RWPE2 (cell line): ENCODE measurements around the gene SLC38A1.

ENCODE experiments used
- ATAC-seq: fragments of 200-7000 bp; cut with Tn5 transposase; 3 replicates; pipeline ENCODE4 v1.9.1; 2021; ENCODE audit warnings: low read depth
- DNase-seq: peaks from one replicate; pipeline ENCODE4 v3.0.0-alpha.2; 2020; ENCODE audit warnings: low spot score
- H3K27ac ChIP-seq: fragments of 450-650 bp; 2 replicates; pipeline ENCODE4 v1.5.1; 2017; ENCODE audit warnings: mild to moderate bottlenecking; ENCODE audit not compliant: poor library complexity, severe bottlenecking
- H3K27me3 ChIP-seq: fragments of 250-450 bp; sonication (Bioruptor Pico); 2 replicates; pipeline ENCODE4 v1.5.1; 2021; ENCODE audit warnings: mild to moderate bottlenecking, moderate library complexity; ENCODE audit not compliant: insufficient read depth, poor library complexity, severe bottlenecking
- H3K36me3 ChIP-seq: fragments of 250-450 bp; sonication (Bioruptor Pico); 2 replicates; pipeline ENCODE4 v1.5.1; 2020; ENCODE audit warnings: low read depth, mild to moderate bottlenecking, moderate library complexity
- H3K4me1 ChIP-seq: fragments of 250-450 bp; sonication (Bioruptor Pico); 2 replicates; pipeline ENCODE4 v1.5.1; 2021; ENCODE audit warnings: mild to moderate bottlenecking, moderate library complexity; ENCODE audit not compliant: insufficient read depth, poor library complexity, severe bottlenecking
- H3K4me3 ChIP-seq: fragments of 250-450 bp; sonication (Bioruptor Pico); 2 replicates; pipeline ENCODE4 v1.5.1; 2021; ENCODE audit warnings: mild to moderate bottlenecking, moderate library complexity; ENCODE audit not compliant: severe bottlenecking
- H3K9me3 ChIP-seq: fragments of 250-450 bp; sonication (Bioruptor Pico); 2 replicates; pipeline ENCODE4 v1.5.1; 2021; ENCODE audit warnings: mild to moderate bottlenecking, moderate library complexity; ENCODE audit not compliant: severe bottlenecking
- CTCF ChIP-seq: fragments of 450-650 bp; IDR thresholded peaks from one replicate; pipeline ENCODE4 v1.5.1; 2017; ENCODE audit warnings: mild to moderate bottlenecking, moderate library complexity; ENCODE audit not compliant: poor library complexity, severe bottlenecking

SLC38A1 gene

DNA sequence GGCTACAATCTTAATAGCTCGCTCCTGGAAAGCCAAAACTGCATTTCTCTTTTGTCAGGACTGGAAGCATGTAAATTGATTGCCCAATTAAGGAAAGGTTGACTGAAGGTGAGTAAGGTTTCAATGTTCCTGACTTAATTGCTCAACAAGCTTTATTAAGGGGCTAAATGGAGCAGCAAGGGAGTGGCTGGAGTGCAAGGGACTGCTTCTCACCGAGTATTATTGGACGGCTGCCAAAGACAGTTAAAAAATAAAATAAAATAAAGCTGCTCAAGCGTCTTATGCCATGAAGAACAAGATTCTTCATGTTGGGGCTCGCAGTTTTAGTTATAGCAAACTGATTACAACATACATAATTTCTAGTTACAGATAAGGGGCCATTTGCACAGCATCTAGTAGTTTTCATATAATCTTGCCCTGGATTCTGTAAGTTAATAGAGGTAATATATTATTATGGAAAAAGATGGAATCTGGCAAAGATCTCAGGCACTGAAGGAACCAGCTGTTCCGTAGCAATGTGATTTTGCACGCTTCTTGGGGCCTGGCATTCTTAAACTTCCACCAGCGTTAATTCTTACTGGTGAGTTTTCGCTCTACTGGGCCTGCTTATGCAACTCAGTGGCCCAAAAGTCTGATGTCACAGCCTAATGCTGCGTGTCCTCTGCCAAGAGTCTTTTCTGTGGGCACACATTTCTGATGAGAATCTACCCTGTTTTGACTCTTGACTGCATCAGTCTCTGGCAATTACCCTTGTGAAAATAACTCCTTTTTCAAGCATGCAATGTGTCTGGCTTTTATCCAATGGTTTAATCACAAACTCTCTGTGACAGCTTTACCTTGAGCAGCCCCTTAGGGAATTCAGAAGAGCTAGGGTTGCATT lies 108.5 kb downstream of the SLC38A1 start:
- ATAC-seq (peak; percentile 76), DNase-seq (peak; percentile 76)
- Histone ChIP-seq H3K9me3 (peaks cover 2% of the 10 kb centered on the region), H3K4me3 (no peak overlapping the region), H3K27me3 (no peaks in the 10 kb centered on the region), H3K36me3 (no peaks in the 10 kb centered on the region), H3K4me1 (peaks cover 58% of the 10 kb centered on the region), H3K27ac (peak overlapping the region; percentile 91)
- TF ChIP-seq CTCF: no peak

DNA sequence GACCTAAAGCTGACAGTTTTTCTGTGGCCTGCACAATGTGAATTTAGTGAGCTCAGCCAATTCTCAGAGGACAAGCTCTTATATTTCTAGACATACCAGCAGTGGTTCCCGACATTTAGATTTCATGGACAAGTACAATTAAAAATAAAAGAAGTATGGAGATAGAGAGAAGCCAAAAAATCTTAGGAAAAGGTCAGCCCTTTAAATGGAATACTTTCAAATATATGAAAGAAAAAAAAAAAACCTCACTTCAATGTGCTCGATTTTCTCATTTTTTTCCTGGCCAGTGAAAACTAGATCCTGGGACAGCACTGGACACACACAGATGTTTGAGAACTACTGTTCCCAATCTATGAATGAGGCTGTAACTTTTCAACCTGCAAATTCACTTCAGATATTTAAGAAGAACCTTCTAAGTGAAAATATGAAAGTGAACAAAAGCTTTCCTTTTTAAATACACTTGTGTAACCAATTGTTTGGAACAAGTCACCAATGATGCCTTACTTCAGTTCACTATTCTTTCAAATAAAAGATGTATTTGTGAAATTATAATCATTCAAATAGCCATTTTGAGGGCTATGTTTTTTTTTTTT lies 109.4 kb downstream of the SLC38A1 start:
- Histone ChIP-seq H3K4me3 (no peak overlapping the region), H3K27ac (peak overlapping the region; percentile 91), H3K4me1 (peaks cover 57% of the 10 kb centered on the region), H3K9me3 (peaks cover 2% of the 10 kb centered on the region), H3K36me3 (no peaks in the 10 kb centered on the region), H3K27me3 (no peaks in the 10 kb centered on the region)
- DNase-seq (no peak), ATAC-seq (no peak)
- no peak for TF ChIP-seq CTCF

GRCh38 chr12:46158501-46158900 lies 110.3 kb downstream of the SLC38A1 start:
- Histone ChIP-seq H3K36me3 (no peaks in the 10 kb centered on the region), H3K27ac (peak overlapping the region; percentile 91), H3K4me1 (peaks cover 57% of the 10 kb centered on the region), H3K27me3 (no peaks in the 10 kb centered on the region), H3K4me3 (no peak overlapping the region), H3K9me3 (peaks cover 2% of the 10 kb centered on the region)
- ATAC-seq: no peak
- DNase-seq: no peak
- TF ChIP-seq CTCF: no peak

DNA sequence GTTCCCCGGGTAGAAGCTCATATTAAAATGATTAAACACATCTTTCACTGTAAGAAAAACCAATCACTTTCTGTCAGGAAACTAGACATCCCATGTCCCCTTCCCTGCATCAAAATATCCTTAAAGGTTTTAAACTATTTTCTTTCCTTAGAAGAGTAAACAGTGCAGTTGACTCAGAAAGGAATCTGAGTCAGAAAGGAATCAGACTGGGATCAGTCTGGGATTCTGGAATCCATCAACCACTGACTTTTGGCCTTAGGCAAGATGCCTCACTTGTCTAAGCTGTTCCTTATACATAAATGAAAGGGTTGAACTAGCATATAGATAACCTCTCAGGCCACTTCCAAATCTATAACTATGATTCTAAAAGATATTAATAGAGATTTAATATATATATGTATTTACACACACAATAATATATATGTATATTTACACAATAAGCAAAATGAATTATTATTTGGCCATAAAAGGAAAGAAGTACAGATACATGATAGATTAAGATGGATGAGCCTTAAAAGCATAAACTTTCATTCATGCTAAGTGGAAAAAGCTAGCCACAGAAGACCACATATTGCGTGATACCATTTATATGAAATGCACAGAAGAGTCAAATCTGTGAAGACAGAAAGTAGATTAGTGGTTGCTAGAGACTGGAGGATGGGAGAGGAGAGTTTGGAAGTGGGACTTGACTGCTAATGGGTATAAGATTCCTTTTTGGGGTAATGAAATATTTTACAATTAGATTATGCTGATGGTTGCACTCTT lies 114.4 kb downstream of the SLC38A1 start:
- Histone ChIP-seq H3K4me1 (peaks cover 36% of the 10 kb centered on the region), H3K27me3 (no peaks in the 10 kb centered on the region), H3K9me3 (peaks cover 2% of the 10 kb centered on the region), H3K4me3 (no peak overlapping the region), H3K36me3 (no peaks in the 10 kb centered on the region), H3K27ac (peak overlapping the region; percentile 79)
- no peak for TF ChIP-seq CTCF
- DNase-seq (no peak), ATAC-seq (peak; percentile 99)
